Measurements from ENCODE around the gene RGS7. TPM values are rescaled to one million over a fixed set of nuclear protein-coding genes. Genes with fewer than 3 reads are reported as not detected.
"Not testable (repeated sequence)": the region's sequence is repeated elsewhere in the genome, so short reads cannot be mapped to it uniquely, and the experiment has no call there.

RGS7 gene
- total RNA-seq, 2 experiments from 2014 or later, result not detected

DNA sequence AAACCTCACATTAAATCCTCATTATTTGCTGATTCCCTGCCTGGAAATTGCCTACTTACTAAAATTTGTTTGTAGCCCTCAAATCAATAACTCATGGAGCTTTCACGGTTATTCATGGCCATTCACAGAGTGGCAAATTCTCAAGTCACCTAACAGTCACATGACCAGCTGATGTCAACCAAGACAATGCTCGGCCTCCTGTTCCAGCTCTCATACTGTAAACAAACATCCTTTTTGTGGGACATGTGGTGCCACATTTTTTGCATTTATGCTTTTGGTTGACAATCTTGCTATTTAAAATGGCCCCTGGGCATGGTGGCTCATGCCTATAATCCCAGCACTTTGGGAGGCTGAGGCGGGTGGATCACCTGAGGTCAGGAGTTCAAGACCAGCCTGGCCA, 473.5 kb downstream of the RGS7 start:
- ChIA-PET POLR2A (no interaction called here), CTCF (no interaction called here)
- H3K9me3 Mint-ChIP-seq, result peaks cover 11% of the 10 kb centered on the region
- H3K4me3 Mint-ChIP-seq, result no peak overlapping the region
- no peaks in the 10 kb centered on the region for H3K27me3 Mint-ChIP-seq
- no peaks in the 10 kb centered on the region for H3K4me1 Mint-ChIP-seq (ENCODE audit: low read depth)
- H3K36me3 Mint-ChIP-seq (ENCODE audit: low read depth), result no peaks in the 10 kb centered on the region
- intact Hi-C loops (cut with micrococcal nuclease), result no loop called here
- DNase-seq, result no peak
- no peak overlapping the region for H3K27ac Mint-ChIP-seq
- TF ChIP-seq, protein P1, sequence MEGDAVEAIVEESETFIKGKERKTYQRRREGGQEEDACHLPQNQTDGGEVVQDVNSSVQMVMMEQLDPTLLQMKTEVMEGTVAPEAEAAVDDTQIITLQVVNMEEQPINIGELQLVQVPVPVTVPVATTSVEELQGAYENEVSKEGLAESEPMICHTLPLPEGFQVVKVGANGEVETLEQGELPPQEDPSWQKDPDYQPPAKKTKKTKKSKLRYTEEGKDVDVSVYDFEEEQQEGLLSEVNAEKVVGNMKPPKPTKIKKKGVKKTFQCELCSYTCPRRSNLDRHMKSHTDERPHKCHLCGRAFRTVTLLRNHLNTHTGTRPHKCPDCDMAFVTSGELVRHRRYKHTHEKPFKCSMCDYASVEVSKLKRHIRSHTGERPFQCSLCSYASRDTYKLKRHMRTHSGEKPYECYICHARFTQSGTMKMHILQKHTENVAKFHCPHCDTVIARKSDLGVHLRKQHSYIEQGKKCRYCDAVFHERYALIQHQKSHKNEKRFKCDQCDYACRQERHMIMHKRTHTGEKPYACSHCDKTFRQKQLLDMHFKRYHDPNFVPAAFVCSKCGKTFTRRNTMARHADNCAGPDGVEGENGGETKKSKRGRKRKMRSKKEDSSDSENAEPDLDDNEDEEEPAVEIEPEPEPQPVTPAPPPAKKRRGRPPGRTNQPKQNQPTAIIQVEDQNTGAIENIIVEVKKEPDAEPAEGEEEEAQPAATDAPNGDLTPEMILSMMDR (IDR thresholded peaks at IDR 0.05), result no peak
- ATAC-seq, result no peak

DNA sequence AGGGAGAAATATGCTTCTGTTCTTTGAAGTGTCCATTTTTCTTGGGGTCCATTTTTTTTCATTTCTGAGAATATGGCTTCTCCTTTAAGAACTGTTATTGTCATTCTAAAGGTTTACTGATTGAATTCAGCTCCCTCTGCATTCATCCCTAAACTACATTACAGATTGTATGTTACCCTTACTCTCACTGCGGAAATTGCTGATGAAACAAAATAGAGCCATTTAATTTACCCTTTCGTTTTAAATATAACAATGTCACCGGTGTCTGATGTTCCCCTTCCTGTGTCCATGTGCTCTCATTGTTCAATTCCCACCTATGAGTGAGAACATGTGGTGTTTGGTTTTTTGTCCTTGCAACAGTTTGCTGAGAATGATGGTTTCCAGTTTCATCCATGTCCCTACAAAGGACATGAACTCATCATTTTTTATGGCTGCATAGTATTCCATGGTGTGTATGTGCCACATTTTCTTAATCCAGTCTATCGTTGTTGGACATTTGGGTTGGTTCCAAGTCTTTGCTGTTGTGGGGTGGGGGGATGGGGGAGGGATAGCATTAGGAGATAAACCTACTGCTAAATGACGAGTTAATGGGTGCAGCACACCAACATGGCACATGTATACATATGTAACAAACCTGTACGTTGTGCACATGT, 474.2 kb downstream of the RGS7 start:
- H3K27ac Mint-ChIP-seq; CTCF ChIA-PET; DNase-seq; H3K9me3 Mint-ChIP-seq; intact Hi-C loops (cut with micrococcal nuclease); ATAC-seq; POLR2A ChIA-PET; H3K36me3 Mint-ChIP-seq (ENCODE audit: low read depth); H3K4me1 Mint-ChIP-seq (ENCODE audit: low read depth); H3K27me3 Mint-ChIP-seq; H3K4me3 Mint-ChIP-seq: not testable (repeated sequence)

DNA sequence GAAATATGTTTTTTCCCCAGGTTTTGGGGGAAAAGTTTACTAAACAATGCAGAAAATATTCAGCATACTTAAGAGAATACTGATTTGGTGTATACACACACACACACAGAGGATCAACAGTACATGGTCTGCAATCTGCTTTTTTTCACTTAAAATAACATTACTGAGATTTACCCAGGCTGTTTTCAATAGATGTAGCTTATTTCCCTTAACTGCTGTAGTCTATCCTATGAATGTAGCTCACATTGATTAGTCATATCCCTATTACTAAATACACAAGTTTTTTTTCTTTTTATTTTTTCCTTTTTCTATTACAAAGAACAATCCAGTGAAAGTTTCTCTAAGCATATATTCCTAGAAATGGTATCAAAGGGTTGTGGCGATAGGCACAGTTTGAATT, 478.4 kb downstream of the RGS7 start:
- POLR2A ChIA-PET, result no interaction called here
- DNase-seq (no peak), ATAC-seq (no peak)
- Mint-ChIP-seq H3K9me3 (peaks cover 19% of the 10 kb centered on the region), H3K27me3 (no peaks in the 10 kb centered on the region), H3K27ac (no peak overlapping the region), H3K36me3 (ENCODE audit: low read depth) (no peaks in the 10 kb centered on the region), H3K4me1 (ENCODE audit: low read depth) (no peaks in the 10 kb centered on the region), H3K4me3 (no peak overlapping the region)
- CTCF ChIA-PET, result no interaction called here
- TF ChIP-seq, protein P1 (IDR thresholded peaks at IDR 0.05), result no peak
- intact Hi-C loops (cut with micrococcal nuclease), result no loop called here

DNA sequence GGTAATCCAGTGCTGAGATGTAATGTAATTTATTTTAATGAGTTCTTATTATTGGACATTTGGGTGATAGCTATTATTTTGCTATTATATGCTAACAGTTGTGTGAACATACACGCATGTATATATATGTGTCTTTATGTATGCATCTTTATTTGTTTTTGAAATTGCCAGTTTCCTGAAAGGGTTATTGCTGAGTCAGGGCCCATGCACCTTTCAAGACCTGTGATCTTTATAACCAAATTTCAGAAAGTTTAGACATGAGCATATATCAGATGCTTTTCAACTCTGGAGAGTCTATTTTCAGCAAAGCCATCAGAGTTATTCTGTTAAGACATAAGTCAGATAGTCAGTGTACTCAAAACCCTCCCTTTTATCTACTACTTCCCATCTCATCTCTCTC, 479.4 kb downstream of the RGS7 start:
- no peaks in the 10 kb centered on the region for H3K27me3 Mint-ChIP-seq
- POLR2A ChIA-PET, result no interaction called here
- no peak overlapping the region for H3K27ac Mint-ChIP-seq
- no peak overlapping the region for H3K4me3 Mint-ChIP-seq
- ATAC-seq (no peak), DNase-seq (no peak)
- TF ChIP-seq, protein P1 (IDR thresholded peaks at IDR 0.05), result no peak
- no peaks in the 10 kb centered on the region for H3K4me1 Mint-ChIP-seq (ENCODE audit: low read depth)
- intact Hi-C loops (cut with micrococcal nuclease), result no loop called here
- H3K36me3 Mint-ChIP-seq (ENCODE audit: low read depth), result no peaks in the 10 kb centered on the region
- peaks cover 15% of the 10 kb centered on the region for H3K9me3 Mint-ChIP-seq
- CTCF ChIA-PET, result interaction anchor here (1.1 kb wide), 1 partner anchor 45 kb away, joined by 3 read pairs; no protein-coding TSS in a partner anchor

DNA sequence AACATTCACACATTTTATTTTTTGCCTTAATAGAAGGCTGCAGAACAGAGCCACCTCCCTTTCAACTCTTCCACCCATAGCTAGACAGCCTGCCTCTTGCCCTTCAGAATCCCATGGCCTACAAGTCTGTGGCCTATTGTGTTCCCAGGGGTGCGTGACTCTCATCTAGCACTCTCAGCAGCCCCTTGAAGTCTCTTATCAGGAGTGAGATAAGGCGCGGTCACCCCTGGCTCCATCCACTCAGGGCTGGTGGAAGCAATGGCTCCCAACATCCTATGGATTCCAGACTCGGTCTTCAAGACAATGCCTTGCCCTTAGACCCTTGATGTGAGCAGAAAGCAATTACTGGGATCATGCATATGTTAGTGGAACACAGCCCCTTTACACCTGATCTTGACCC, 480.9 kb downstream of the RGS7 start:
- no peak overlapping the region for H3K4me3 Mint-ChIP-seq
- H3K36me3 Mint-ChIP-seq (ENCODE audit: low read depth), result no peaks in the 10 kb centered on the region
- intact Hi-C loops (cut with micrococcal nuclease), result no loop called here
- H3K27me3 Mint-ChIP-seq, result no peaks in the 10 kb centered on the region
- ChIA-PET CTCF (no interaction called here), POLR2A (no interaction called here)
- no peaks in the 10 kb centered on the region for H3K4me1 Mint-ChIP-seq (ENCODE audit: low read depth)
- TF ChIP-seq, protein P1 (IDR thresholded peaks at IDR 0.05), result no peak
- H3K27ac Mint-ChIP-seq, result no peak overlapping the region
- ATAC-seq, result no peak
- DNase-seq, result no peak
- peaks cover 10% of the 10 kb centered on the region for H3K9me3 Mint-ChIP-seq

DNA sequence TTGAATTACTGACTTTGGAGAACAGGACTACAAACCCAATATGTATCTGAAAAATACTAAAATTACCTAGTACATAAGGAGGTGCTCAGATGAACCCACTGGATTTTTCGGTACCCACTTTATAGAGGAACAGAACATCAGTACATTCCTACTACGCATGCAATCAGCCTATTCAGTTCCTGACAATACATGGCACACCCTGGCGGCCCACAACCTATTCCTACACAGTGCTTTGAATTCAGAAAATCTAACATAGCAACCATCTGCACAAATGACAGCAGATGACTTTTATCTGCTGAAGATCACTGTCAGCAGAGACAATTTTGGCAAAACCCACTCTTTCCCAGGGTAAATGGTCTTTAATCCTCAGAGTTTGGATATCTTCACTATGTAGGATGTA, 487.9 kb downstream of the RGS7 start:
- H3K27ac Mint-ChIP-seq, result no peak overlapping the region
- H3K4me3 Mint-ChIP-seq, result no peak overlapping the region
- ChIA-PET CTCF (no interaction called here), POLR2A (no interaction called here)
- TF ChIP-seq, protein P1 (IDR thresholded peaks at IDR 0.05), result no peak
- H3K9me3 Mint-ChIP-seq, result no peaks in the 10 kb centered on the region
- DNase-seq (no peak), ATAC-seq (no peak)
- no peaks in the 10 kb centered on the region for H3K4me1 Mint-ChIP-seq (ENCODE audit: low read depth)
- no peaks in the 10 kb centered on the region for H3K36me3 Mint-ChIP-seq (ENCODE audit: low read depth)
- intact Hi-C loops (cut with micrococcal nuclease), result no loop called here
- no peaks in the 10 kb centered on the region for H3K27me3 Mint-ChIP-seq
